Smooth muscle cell (in vitro differentiated cells): Measurements from ENCODE around the gene OSBPL10. TPM values are rescaled to one million over a fixed set of nuclear protein-coding genes. Genes with fewer than 3 reads are reported as not detected.

Source experiments
- DNase-seq: peaks from one replicate; lab custom pipeline; 2025; ENCODE audit not compliant: unreplicated experiment; lab: John Stamatoyannopoulos, UW
- H2AFZ ChIP-seq: fragments of 200-600 bp; sonication (generic); 2 replicates; pipeline ENCODE4 v1.6.0; 2016; ENCODE audit warnings: antibody characterized with exemption, low read depth, mild to moderate bottlenecking
- H3F3A ChIP-seq: fragments of 200-600 bp; sonication (generic); 2 replicates; pipeline ENCODE4 v1.6.0; 2017; ENCODE audit warnings: antibody characterized with exemption, low read depth
- H3K27ac ChIP-seq: fragments of 200-600 bp; sonication (generic); 2 replicates; pipeline ENCODE4 v1.5.1; 2016; ENCODE audit warnings: low read depth, mild to moderate bottlenecking
- H3K27me3 ChIP-seq: fragments of 200-600 bp; sonication (generic); 2 replicates; pipeline ENCODE4 v1.6.1; 2016; ENCODE audit warnings: low read depth, mild to moderate bottlenecking
- H3K36me3 ChIP-seq: fragments of 200-600 bp; sonication (generic); 2 replicates; pipeline ENCODE4 v1.5.1; 2016; ENCODE audit warnings: low read depth
- H3K4me1 ChIP-seq: fragments of 200-600 bp; sonication (generic); 2 replicates; pipeline ENCODE4 v1.5.1; 2016; ENCODE audit warnings: low read depth
- H3K4me2 ChIP-seq: fragments of 200-600 bp; sonication (generic); 2 replicates; pipeline ENCODE4 v1.6.0; 2016; ENCODE audit warnings: mild to moderate bottlenecking
- H3K4me3 ChIP-seq: fragments of 200-600 bp; sonication (generic); 2 replicates; pipeline ENCODE4 v1.5.1; 2016; ENCODE audit warnings: mild to moderate bottlenecking
- H3K79me2 ChIP-seq: fragments of 200-600 bp; sonication (generic); 2 replicates; pipeline ENCODE4 v1.6.0; 2016; ENCODE audit warnings: low read depth, mild to moderate bottlenecking
- H3K9ac ChIP-seq: fragments of 200-600 bp; sonication (generic); 2 replicates; pipeline ENCODE4 v1.6.0; 2016; ENCODE audit warnings: low read depth
- H3K9me3 ChIP-seq: fragments of 200-600 bp; sonication (generic); replicated peaks from 2 replicates; pipeline ENCODE4 v1.5.1; 2016; ENCODE audit warnings: low read depth
- H4K20me1 ChIP-seq: fragments of 200-600 bp; sonication (generic); 2 replicates; pipeline ENCODE4 v1.6.0; 2016; ENCODE audit warnings: low read depth
- WGBS: methylation state at CpG from one replicate; pipeline ENCODE4 v1.1.7; 2016; ENCODE audit warnings: low lambda C conversion rate; 5-methylcytosine and 5-hydroxymethylcytosine counted together
- polyA plus RNA-seq: library from polyadenylated mRNA; unstranded; fragments of >200 nt; fragmentation: Nextera tagmentation; extraction: Ambion mirVana; gene quantifications from 2 replicates; pipeline ENCODE4 v1.2.1, GENCODE V29; 2016
- total RNA-seq: library from RNA; depleted of rRNA; stranded (reverse); fragments of >200 nt; gene quantifications from 2 replicates; pipeline ENCODE4 v1.2.3, GENCODE V29; 2014
- TF ChIP-seq, protein P1 (sequence below): fragments of 200-600 bp; sonication (generic); IDR thresholded peaks from 2 replicates; pipeline ENCODE4 v1.5.1; 2017; ENCODE audit warnings: borderline replicate concordance, mild to moderate bottlenecking, antibody characterized with exemption; ENCODE audit not compliant: insufficient read depth, poor library complexity, severe bottlenecking

Gene OSBPL10
- total and polyA plus RNA-seq, 2 experiments from 2014 or later = 48.9 to 91.5 TPM

DNA sequence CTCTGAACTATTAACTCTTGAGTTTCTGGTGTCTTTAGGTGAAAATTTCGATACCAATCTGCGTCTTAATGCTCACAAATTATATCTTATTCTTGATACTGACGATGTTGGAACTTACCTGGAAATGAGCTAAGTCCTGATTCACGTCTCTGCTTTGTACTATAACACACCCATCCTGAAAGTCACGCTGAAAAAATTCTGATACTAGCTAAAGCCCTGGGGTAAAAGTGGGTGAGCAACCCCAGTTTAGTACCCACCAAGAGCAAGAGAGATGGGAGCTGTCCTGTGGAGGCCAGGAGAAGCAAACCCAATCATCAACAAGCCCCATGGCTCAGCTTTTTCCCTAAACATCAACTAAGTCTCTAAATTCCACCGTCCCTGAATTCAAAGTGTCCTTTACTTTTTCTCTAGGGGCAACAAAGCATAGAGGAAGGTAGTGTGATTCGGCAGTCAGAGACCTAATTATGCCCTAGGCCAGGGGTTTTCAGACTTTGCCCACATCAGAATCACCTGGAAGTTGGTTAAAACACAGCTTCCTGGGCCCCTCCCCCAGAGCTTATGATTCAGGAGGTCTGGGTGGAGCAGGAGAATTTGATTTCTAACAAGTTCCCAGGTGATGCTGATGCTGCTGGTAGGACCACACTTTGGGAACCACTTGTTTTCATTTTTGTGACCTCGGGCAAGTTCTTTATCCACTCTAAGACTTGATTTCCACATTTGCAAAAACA is 90.2 kb downstream of the OSBPL10 start:
- Histone ChIP-seq H4K20me1 (peaks cover 22% of the 10 kb centered on the region), H3K27me3 (no peaks in the 10 kb centered on the region), H3K36me3 (no peaks in the 10 kb centered on the region), H3K9me3 (no peaks in the 10 kb centered on the region), H3K9ac (no peak overlapping the region), H3K27ac (peak overlapping the region; percentile 39), H3K4me1 (peaks cover 17% of the 10 kb centered on the region), H3K79me2 (peaks cover 91% of the 10 kb centered on the region), H3K4me3 (no peak overlapping the region), H3F3A (peaks cover 13% of the 10 kb centered on the region), H2AFZ (no peak overlapping the region), H3K4me2 (peak overlapping the region; percentile 70)
- 85% methylated on average over 8 of the region's 8 CpGs for WGBS
- TF ChIP-seq, protein P1, sequence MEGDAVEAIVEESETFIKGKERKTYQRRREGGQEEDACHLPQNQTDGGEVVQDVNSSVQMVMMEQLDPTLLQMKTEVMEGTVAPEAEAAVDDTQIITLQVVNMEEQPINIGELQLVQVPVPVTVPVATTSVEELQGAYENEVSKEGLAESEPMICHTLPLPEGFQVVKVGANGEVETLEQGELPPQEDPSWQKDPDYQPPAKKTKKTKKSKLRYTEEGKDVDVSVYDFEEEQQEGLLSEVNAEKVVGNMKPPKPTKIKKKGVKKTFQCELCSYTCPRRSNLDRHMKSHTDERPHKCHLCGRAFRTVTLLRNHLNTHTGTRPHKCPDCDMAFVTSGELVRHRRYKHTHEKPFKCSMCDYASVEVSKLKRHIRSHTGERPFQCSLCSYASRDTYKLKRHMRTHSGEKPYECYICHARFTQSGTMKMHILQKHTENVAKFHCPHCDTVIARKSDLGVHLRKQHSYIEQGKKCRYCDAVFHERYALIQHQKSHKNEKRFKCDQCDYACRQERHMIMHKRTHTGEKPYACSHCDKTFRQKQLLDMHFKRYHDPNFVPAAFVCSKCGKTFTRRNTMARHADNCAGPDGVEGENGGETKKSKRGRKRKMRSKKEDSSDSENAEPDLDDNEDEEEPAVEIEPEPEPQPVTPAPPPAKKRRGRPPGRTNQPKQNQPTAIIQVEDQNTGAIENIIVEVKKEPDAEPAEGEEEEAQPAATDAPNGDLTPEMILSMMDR = no peak
- DNase-seq = no peak

DNA sequence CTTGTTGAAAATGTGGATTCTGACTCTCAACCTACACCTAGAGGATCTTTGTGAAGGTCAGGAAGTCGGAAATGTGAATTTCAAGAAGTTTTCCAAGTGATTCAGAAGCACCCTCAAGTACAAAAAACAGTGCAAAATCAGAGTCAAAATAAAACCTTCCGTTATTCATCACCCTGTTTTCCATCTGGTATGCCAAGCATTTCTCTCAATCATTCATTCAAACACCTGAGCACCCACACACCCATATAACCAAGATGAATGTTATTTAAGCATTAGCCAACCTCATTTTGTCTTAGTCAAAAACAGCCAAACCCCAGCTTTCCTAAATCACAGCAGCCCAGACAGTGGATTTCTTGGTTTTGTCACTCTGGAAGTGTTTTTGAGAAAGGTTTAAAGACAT is 91.1 kb downstream of the OSBPL10 start:
- Histone ChIP-seq H3K27me3 (no peaks in the 10 kb centered on the region), H3K36me3 (no peaks in the 10 kb centered on the region), H3K4me1 (peaks cover 17% of the 10 kb centered on the region), H3K4me2 (no peak overlapping the region), H3K27ac (peak overlapping the region; percentile 13), H3K4me3 (no peak overlapping the region), H3K9ac (no peak overlapping the region), H3K79me2 (peaks cover 97% of the 10 kb centered on the region), H3K9me3 (no peaks in the 10 kb centered on the region), H3F3A (peaks cover 13% of the 10 kb centered on the region), H2AFZ (no peak overlapping the region), H4K20me1 (peaks cover 28% of the 10 kb centered on the region)
- no peak for DNase-seq
- WGBS = 93% methylated on average over 2 of the region's 2 CpGs
- TF ChIP-seq, protein P1 = no peak

DNA sequence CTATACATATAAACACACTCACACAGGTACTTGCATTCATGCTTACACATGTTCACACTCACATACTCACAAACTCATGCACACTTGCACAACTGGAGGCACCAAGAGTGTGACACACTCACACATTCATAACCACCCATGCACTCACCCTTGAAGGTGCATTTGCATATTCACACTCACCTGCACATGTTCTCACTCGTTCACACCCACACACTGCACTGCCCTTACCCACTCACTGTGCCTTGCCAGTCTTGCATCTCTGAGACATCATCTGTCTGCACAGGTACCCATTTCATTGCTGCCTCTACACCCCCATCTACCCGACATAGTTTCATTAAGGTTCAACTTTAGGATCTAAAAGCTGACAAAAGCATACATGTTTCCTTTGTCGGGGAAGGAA is 95.8 kb downstream of the OSBPL10 start:
- Histone ChIP-seq H3K4me1 (no peaks in the 10 kb centered on the region), H3K4me3 (no peak overlapping the region), H3K79me2 (peaks cover 96% of the 10 kb centered on the region), H3K9me3 (no peaks in the 10 kb centered on the region), H2AFZ (no peak overlapping the region), H3K9ac (no peak overlapping the region), H4K20me1 (peaks cover 52% of the 10 kb centered on the region), H3K36me3 (no peaks in the 10 kb centered on the region), H3K27ac (no peak overlapping the region), H3F3A (peaks cover 3% of the 10 kb centered on the region), H3K27me3 (no peaks in the 10 kb centered on the region), H3K4me2 (no peak overlapping the region)
- WGBS = 95% methylated on average over 3 of the region's 3 CpGs
- DNase-seq = no peak
- TF ChIP-seq, protein P1 = no peak

DNA sequence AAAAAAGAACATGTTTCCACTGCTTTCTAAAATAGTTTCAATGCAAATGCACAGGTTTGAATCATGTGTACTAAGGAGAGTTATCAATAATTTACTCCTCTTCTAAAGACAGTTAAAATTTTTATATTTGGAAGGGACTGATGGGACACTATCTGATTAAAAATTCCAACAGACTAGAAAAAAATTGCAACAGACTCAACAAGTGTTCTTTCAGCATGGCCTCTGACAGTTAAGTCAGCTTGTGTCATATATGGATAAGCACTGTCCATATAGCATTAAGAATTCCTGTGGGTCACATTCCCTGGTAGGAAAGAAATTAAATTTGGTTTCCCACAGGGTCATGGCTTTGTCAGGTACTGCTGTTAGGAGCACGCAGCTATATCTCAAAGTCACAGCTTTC is 96.8 kb downstream of the OSBPL10 start:
- H3K4me3 ChIP-seq = no peak overlapping the region
- H3K36me3 ChIP-seq = no peaks in the 10 kb centered on the region
- H2AFZ ChIP-seq = no peak overlapping the region
- no peaks in the 10 kb centered on the region for H3K9me3 ChIP-seq
- 93% methylated on average over 1 of the region's 1 CpG for WGBS
- peaks cover 92% of the 10 kb centered on the region for H3K79me2 ChIP-seq
- H3F3A ChIP-seq = peaks cover 3% of the 10 kb centered on the region
- no peak overlapping the region for H3K27ac ChIP-seq
- DNase-seq = no peak
- no peak overlapping the region for H3K4me2 ChIP-seq
- H3K4me1 ChIP-seq = no peaks in the 10 kb centered on the region
- no peak overlapping the region for H3K9ac ChIP-seq
- TF ChIP-seq, protein P1 = no peak
- no peaks in the 10 kb centered on the region for H3K27me3 ChIP-seq
- H4K20me1 ChIP-seq = peaks cover 60% of the 10 kb centered on the region
